ENCODE measurements around the gene NFIX. TPM values are rescaled to one million over a fixed set of nuclear protein-coding genes. Genes with fewer than 3 reads are reported as not detected.

Gene NFIX
- total and polyA plus RNA-seq, 2 donors (not counting 1 experiment from before 2014, with no cell fraction given): 0.69 to 5.6 TPM

GRCh38 chr19:13053238-13053637 is 58.0 kb downstream of the NFIX start:
- H3K4me2 ChIP-seq (replicated peaks; ENCODE audit: low read depth, low read length, poor library complexity, severe bottlenecking): no peak overlapping the region
- intact Hi-C loops (cut with micrococcal nuclease): no loop called here
- WGBS (ENCODE audit: insufficient coverage): 93% methylated on average over 1 of the region's 3 CpGs
- H3K27me3 ChIP-seq (replicated peaks in 1 of 4; ENCODE audit: control extremely low read depth in 1 of 4, control insufficient read depth in 3 of 4, insufficient read depth in 4 of 4, low read length in 3 of 4): peaks cover 0 to 36% (median 11%) of the 10 kb centered on the region in 4 experiments
- Mint-ChIP-seq H3K27ac (no peak overlapping the region), H3K27me3 (peaks cover 35% of the 10 kb centered on the region), H3K9me3 (ENCODE audit: insufficient read depth) (no peaks in the 10 kb centered on the region), H3K4me1 (peaks cover 5% of the 10 kb centered on the region), H3K4me3 (no peak overlapping the region)
- H3K79me2 ChIP-seq (ENCODE audit: control insufficient read depth, insufficient read depth, low read length): no peaks in the 10 kb centered on the region
- H3K4me1 ChIP-seq (ENCODE audit: control insufficient read depth in 2 of 2, insufficient read depth in 2 of 2, low read length in 2 of 2): peaks cover 9% of the 10 kb centered on the region in 2 donors
- ChIA-PET POLR2A (no interaction called here), CTCF (interaction anchor here (2.2 to 3.9 kb wide), 2 partner anchors 9 to 41 kb away, joined by 9 to 25 read pairs; no protein-coding TSS in a partner anchor)
- DNase-seq (no peak), ATAC-seq (ENCODE audit: low read depth) (no peak)
- H3K36me3 ChIP-seq (replicated peaks in 1 of 2; ENCODE audit: control extremely low read depth in 1 of 2, control insufficient read depth in 1 of 2, extremely low read depth in 1 of 2, insufficient read depth in 2 of 2, low read length in 1 of 2): no peaks in the 10 kb centered on the region
- no peaks in the 10 kb centered on the region for H4K20me1 ChIP-seq (ENCODE audit: control insufficient read depth, insufficient read depth, low read length, poor library complexity, severe bottlenecking)
- H3K9ac ChIP-seq (ENCODE audit: low read length): no peak overlapping the region
- TF ChIP-seq CTCF (IDR thresholded peaks at IDR 0.05) (no peak), EZH2 (IDR thresholded peaks at IDR 0.05; ENCODE audit: borderline replicate concordance, insufficient read depth, low read depth, low read length, poor library complexity, severe bottlenecking) (no peak)
- no peak overlapping the region for H3K27ac ChIP-seq (ENCODE audit: low read length in 2 of 2)
- peaks cover 0 to 3% (median 0%) of the 10 kb centered on the region in 3 donors for H3K9me3 ChIP-seq (ENCODE audit: control extremely low read depth in 1 of 3, control insufficient read depth in 2 of 3, insufficient read depth in 1 of 3, low read length in 2 of 3)
- no peak overlapping the region for H2AFZ ChIP-seq (ENCODE audit: insufficient read depth, low read depth, low read length, poor library complexity, severe bottlenecking)
- H3K4me3 ChIP-seq (ENCODE audit: control extremely low read depth in 1 of 5, extremely low read depth in 1 of 5, insufficient read depth in 1 of 5, low read depth in 2 of 5, low read length in 4 of 5): no peak overlapping the region

DNA sequence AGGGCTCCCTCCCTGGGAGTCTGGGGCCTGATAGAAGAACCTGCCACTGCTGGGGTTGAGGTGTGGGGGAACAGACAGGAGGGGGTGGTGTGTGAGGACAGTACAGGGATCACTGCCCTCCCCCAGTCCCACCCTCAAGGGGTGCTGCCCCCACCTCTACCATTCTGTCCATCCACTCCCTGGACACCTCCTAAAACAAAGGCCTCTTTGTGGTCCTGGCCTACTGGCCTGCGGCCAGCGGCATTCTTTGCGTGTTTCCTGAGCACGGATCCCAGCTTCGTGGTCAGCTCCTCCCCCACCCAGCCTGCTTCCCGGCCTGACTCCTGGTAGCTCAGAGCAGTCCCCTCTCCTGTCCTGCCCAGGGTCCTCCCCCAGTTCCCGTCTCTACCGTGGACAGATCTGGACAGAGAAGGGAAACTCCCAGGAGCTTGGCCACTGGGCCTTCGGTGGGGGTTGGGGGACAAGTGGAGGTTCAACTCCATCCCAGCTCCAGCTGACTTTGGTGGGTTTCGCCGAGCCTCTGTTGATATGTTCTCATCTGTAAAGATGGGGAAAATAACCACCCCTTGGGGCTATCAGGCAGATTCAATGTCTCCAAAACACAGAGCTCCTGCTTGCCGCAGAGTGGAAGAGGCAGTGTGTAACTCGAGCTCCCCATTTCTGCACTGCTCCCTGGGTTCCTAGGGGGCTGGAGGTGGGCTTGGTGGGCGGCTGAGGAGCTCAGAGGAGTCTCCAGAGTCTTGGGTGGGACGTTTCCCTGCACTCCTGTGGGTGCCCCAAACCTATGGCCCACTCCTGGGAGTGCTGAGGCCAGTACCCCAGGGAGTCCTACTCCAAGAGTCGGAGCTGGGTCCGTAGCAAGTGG is 58.7 kb downstream of the NFIX start:
- no peak overlapping the region for H3K4me3 ChIP-seq (ENCODE audit: control extremely low read depth in 1 of 5, extremely low read depth in 1 of 5, insufficient read depth in 1 of 5, low read depth in 2 of 5, low read length in 4 of 5)
- Mint-ChIP-seq H3K27ac (no peak overlapping the region), H3K9me3 (ENCODE audit: insufficient read depth) (no peaks in the 10 kb centered on the region), H3K4me1 (peaks cover 5% of the 10 kb centered on the region), H3K4me3 (no peak overlapping the region), H3K27me3 (peaks cover 41% of the 10 kb centered on the region)
- CTCF ChIA-PET: interaction anchor here (0.6 to 2.2 kb wide), 5 partner anchors 18 to 76 kb away, joined by 3 to 9 read pairs (median 3); no protein-coding TSS in a partner anchor
- ATAC-seq (ENCODE audit: low read depth): no peak
- H3K4me1 ChIP-seq (ENCODE audit: control insufficient read depth in 2 of 2, insufficient read depth in 2 of 2, low read length in 2 of 2): peaks cover 9% of the 10 kb centered on the region in 2 donors
- no peak for DNase-seq
- no peaks in the 10 kb centered on the region for H4K20me1 ChIP-seq (ENCODE audit: control insufficient read depth, insufficient read depth, low read length, poor library complexity, severe bottlenecking)
- POLR2A ChIA-PET: no interaction called here
- H3K9me3 ChIP-seq (ENCODE audit: control extremely low read depth in 1 of 3, control insufficient read depth in 2 of 3, insufficient read depth in 1 of 3, low read length in 2 of 3): peaks cover 0 to 3% (median 0%) of the 10 kb centered on the region in 3 donors
- H3K4me2 ChIP-seq (replicated peaks; ENCODE audit: low read depth, low read length, poor library complexity, severe bottlenecking): no peak overlapping the region
- no peak overlapping the region for H3K9ac ChIP-seq (ENCODE audit: low read length)
- no peaks in the 10 kb centered on the region for H3K79me2 ChIP-seq (ENCODE audit: control insufficient read depth, insufficient read depth, low read length)
- no peak overlapping the region for H3K27ac ChIP-seq (ENCODE audit: low read length in 2 of 2)
- H3K27me3 ChIP-seq (replicated peaks in 1 of 4; ENCODE audit: control extremely low read depth in 1 of 4, control insufficient read depth in 3 of 4, insufficient read depth in 4 of 4, low read length in 3 of 4): peaks cover 0 to 39% (median 11%) of the 10 kb centered on the region in 4 experiments
- H2AFZ ChIP-seq (ENCODE audit: insufficient read depth, low read depth, low read length, poor library complexity, severe bottlenecking): no peak overlapping the region
- WGBS (ENCODE audit: insufficient coverage): 89% methylated on average over 16 of the region's 17 CpGs
- TF ChIP-seq EZH2 (IDR thresholded peaks at IDR 0.05; ENCODE audit: borderline replicate concordance, insufficient read depth, low read depth, low read length, poor library complexity, severe bottlenecking) (no peak), CTCF (IDR thresholded peaks at IDR 0.05) (no peak)
- no peaks in the 10 kb centered on the region for H3K36me3 ChIP-seq (replicated peaks in 1 of 2; ENCODE audit: control extremely low read depth in 1 of 2, control insufficient read depth in 1 of 2, extremely low read depth in 1 of 2, insufficient read depth in 2 of 2, low read length in 1 of 2)
- intact Hi-C loops (cut with micrococcal nuclease): no loop called here
